Stimulated activated CD8-positive, alpha-beta memory T cell treated with anti-CD3 and anti-CD28 coated beads, Interleukin-12 subunit alpha, Interleukin-12 subunit beta, amount 100 ng/mL, for 4 hours (primary cell): ENCODE measurements around the gene TIAM2.
"Not testable (repeated sequence)": the region's sequence is repeated elsewhere in the genome, so short reads cannot be mapped to it uniquely, and the experiment has no call there.

Experiments
- DNase-seq: peaks from one replicate; pipeline ENCODE4 v3.0.0-alpha.2; 2020; ENCODE audit warnings: low read depth

TIAM2 gene

GRCh38 chr6:155263373-155264063 is 268.4 kb downstream of the TIAM2 start, which contains the start of gene CLDN20:
Gene CLDN20, plus strand, starts transcription at chr6:155264013. Its CDS starts 11,707 bp downstream, at chr6:155275720.
- DNase-seq: no peak

- DNase-seq: no peak
Measured at GRCh38 chr6:155264693-155265320, 269.7 kb downstream of the TIAM2 start.

GRCh38 chr6:155265843-155266535 is 270.9 kb downstream of the TIAM2 start:
- DNase-seq: no peak

- DNase-seq: no peak
Measured at GRCh38 chr6:155267411-155267810, 272.3 kb downstream of the TIAM2 start.

- not testable (repeated sequence) for DNase-seq
Measured at GRCh38 chr6:155268088-155268867, 273.2 kb downstream of the TIAM2 start.

GRCh38 chr6:155269765-155270164 is 274.6 kb downstream of the TIAM2 start:
- DNase-seq: no peak

- DNase-seq: no peak
Measured at GRCh38 chr6:155270561-155271091, 275.5 kb downstream of the TIAM2 start.

GRCh38 chr6:155271145-155271544 is 276.0 kb downstream of the TIAM2 start:
- DNase-seq: no peak

GRCh38 chr6:155272353-155273232 is 277.5 kb downstream of the TIAM2 start:
- DNase-seq: no peak

GRCh38 chr6:155273431-155273830 is 278.3 kb downstream of the TIAM2 start:
- no peak for DNase-seq

- no peak for DNase-seq
Measured at GRCh38 chr6:155274106-155274505, 279.0 kb downstream of the TIAM2 start.

GRCh38 chr6:155274533-155274932 is 279.4 kb downstream of the TIAM2 start:
- DNase-seq: no peak

- no peak for DNase-seq
Measured at GRCh38 chr6:155275808-155276480, 280.8 kb downstream of the TIAM2 start.

GRCh38 chr6:155276638-155277037 is 281.5 kb downstream of the TIAM2 start:
- DNase-seq: no peak

GRCh38 chr6:155278319-155279049 is 283.4 kb downstream of the TIAM2 start:
- DNase-seq: no peak

GRCh38 chr6:155284775-155285174 is 289.7 kb downstream of the TIAM2 start:
- DNase-seq: no peak

GRCh38 chr6:155287762-155288161 is 292.6 kb downstream of the TIAM2 start:
- DNase-seq: no peak

GRCh38 chr6:155290491-155290890 is 295.4 kb downstream of the TIAM2 start:
- DNase-seq: no peak

- no peak for DNase-seq
Measured at GRCh38 chr6:155291291-155291690, 296.2 kb downstream of the TIAM2 start.

- no peak for DNase-seq
Measured at GRCh38 chr6:155292711-155293110, 297.6 kb downstream of the TIAM2 start.
